CD4-positive, alpha-beta T cell treated with Interleukin-1 beta for 1 hour (primary cell): ENCODE measurements around the gene RHAG.
A peak's percentile ranks its signal among the peaks of the same experiment; 100 is the strongest.
"Not testable (repeated sequence)": the region's sequence is repeated elsewhere in the genome, so short reads cannot be mapped to it uniquely, and the experiment has no call there.

ENCODE experiments used
- DNase-seq, 2 donors: peaks; one replicate each; pipeline ENCODE4 v3.0.0-alpha.2; 2020 to 2022

Gene RHAG

GRCh38 chr6:49635480-49635879 lies 1.2 kb downstream of the RHAG start:
- DNase-seq, result no peak

- DNase-seq, result no peak
These were observed 1.8 kb downstream of the RHAG start for GRCh38 chr6:49634836-49635218.

- DNase-seq, result no peak
These were observed 2.4 kb downstream of the RHAG start for GRCh38 chr6:49634092-49634835.

- no peak for DNase-seq
These were observed 3.1 kb downstream of the RHAG start for GRCh38 chr6:49633541-49633940.

- no peak for DNase-seq
These were observed 3.9 kb downstream of the RHAG start for GRCh38 chr6:49632727-49633126.

- DNase-seq, result not testable (repeated sequence)
These were observed 7.1 kb downstream of the RHAG start for GRCh38 chr6:49629485-49630088.

GRCh38 chr6:49626811-49627210 lies 9.8 kb downstream of the RHAG start:
- DNase-seq, result no peak

- no peak for DNase-seq
These were observed 18.4 kb downstream of the RHAG start for GRCh38 chr6:49618257-49618656.

GRCh38 chr6:49614144-49614543 lies 22.5 kb downstream of the RHAG start:
- not testable (repeated sequence) for DNase-seq

GRCh38 chr6:49609285-49609684 lies 27.4 kb downstream of the RHAG start:
- DNase-seq, result no peak

- DNase-seq, result not testable (repeated sequence)
These were observed 28.4 kb downstream of the RHAG start for GRCh38 chr6:49608275-49608674.

GRCh38 chr6:49607391-49607982 lies 29.2 kb downstream of the RHAG start:
- no peak for DNase-seq

- peak in 1 of 2 donors; percentile 21 for DNase-seq
These were observed 29.8 kb downstream of the RHAG start for GRCh38 chr6:49606721-49607390.

GRCh38 chr6:49604080-49604479 lies 32.6 kb downstream of the RHAG start:
- DNase-seq, result not testable (repeated sequence)

GRCh38 chr6:49587262-49587661 lies 49.4 kb downstream of the RHAG start:
- not testable (repeated sequence) for DNase-seq

- DNase-seq, result no peak
These were observed 54.1 kb downstream of the RHAG start for GRCh38 chr6:49582529-49582928.

- no peak for DNase-seq
These were observed 57.0 kb downstream of the RHAG start for GRCh38 chr6:49579649-49580048.

GRCh38 chr6:49576618-49577017 lies 60.0 kb downstream of the RHAG start:
- no peak for DNase-seq

GRCh38 chr6:49570474-49571079 lies 66.1 kb downstream of the RHAG start:
- DNase-seq, result no peak

GRCh38 chr6:49565855-49566254 lies 70.8 kb downstream of the RHAG start:
- no peak for DNase-seq

- no peak for DNase-seq
These were observed 71.4 kb downstream of the RHAG start for GRCh38 chr6:49565261-49565660.

GRCh38 chr6:49564552-49564951 lies 72.1 kb downstream of the RHAG start:
- DNase-seq, result no peak
